HG02970 (cell line): ENCODE results near the gene MPP4.

Experiments used
- ATAC-seq: cut with Tn5 transposase; IDR thresholded peaks from one replicate; pipeline ENCODE4 v1.9.1; 2021; ENCODE audit warnings: mild to moderate bottlenecking, moderate library complexity, moderate number of reproducible peaks; ENCODE audit not compliant: unreplicated experiment, low FRiP score

The MPP4 gene

DNA sequence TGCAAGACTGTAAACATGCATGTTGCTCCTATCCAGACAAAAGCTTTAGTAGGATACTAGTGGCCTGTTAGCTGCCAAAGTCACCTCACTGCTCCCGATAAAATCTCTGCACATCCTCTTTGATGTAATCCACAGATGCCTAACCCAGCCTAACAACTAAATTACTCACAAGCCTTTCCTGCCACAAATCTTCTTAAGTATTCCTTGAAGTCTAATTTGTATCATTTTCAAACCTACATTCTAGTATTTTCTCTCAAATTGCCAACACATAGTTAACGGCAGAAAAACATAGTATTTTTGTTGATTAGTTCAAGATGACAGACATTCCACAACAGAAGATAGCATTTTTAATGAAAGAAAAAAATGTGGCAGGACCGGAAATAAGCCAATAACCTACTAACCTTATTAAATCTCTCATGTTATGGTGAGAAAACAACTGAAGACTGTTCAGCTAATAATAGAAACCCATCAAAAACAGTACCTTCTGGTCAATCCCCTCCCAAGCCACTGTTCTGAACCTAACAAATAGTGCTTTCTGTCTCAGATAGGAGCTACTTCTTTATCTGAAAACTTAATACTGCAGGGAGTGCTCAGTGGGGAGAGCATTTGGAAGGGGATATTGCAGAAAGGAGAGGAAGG lies at the start of gene MPP4:
Gene MPP4, minus strand, starts transcription at position 57 of the 639 bp plus-strand sequence. CDS start 4,690 bp downstream, outside the sequence.
- no peak for ATAC-seq

DNA sequence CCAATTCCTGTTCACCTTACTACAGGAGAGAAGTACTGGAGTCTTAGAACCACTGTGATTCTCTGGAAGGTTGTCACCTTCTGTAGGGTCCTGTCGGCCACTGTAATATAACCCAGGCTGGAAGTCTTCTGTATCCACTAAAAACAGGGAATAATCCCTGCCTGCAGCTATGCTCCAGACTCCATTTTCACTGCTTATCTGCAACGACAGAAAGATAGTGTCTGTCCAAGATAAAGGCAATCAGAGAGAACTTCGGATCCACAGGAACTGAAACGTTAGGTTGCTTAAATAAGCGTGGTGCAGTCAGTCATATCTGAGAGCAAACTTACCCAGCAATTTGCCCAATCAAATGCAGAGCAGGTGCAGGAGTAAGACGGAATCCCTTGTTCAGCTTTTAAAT lies 48.1 kb upstream of the MPP4 start:
- no peak for ATAC-seq

GRCh38 chr2:201735486-201735885 lies 37.0 kb upstream of the MPP4 start:
- ATAC-seq, result no peak

DNA sequence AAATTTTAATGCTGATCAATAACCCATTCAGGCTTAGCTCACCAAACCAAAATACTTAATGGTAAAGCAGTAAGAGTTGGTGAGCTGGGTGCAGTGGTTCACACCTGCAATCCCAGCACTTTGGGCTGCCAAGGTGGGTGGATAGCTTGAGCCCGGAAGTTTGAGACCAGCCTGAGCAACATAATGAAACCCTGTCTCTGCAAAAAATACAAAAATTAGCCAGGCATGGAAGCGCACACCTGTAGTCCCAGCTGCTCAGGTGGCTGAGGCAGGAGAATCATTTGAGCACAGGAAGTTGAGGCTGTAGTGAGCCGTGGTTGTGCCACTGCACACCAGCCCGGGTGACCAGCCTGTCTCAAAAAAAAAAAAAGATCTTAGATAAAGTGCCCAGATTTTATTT lies 35.7 kb upstream of the MPP4 start:
- ATAC-seq, result no peak

GRCh38 chr2:201733544-201733943 lies 35.1 kb upstream of the MPP4 start:
- no peak for ATAC-seq

GRCh38 chr2:201730651-201731285 lies 32.3 kb upstream of the MPP4 start:
- no peak for ATAC-seq

DNA sequence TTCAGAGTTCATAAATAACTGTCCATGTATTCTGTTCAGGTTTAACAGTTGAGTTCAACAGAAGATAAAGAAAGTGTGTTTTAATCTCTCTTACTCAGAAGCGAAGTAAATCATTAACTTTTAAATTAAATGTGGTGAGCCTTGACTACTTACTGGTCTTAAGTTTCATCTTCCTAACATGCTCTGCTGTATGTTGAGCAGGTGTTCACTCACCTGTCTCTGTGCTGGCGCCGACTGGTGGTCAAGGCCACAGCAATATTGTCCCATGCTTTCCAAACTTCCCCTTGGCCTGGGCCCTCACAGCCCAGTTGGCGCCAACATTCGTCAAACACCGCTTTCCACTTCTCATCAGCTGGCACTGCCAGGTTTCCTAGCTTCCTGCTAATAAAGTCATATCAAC lies 17.0 kb upstream of the MPP4 start:
- ATAC-seq, result no peak

DNA sequence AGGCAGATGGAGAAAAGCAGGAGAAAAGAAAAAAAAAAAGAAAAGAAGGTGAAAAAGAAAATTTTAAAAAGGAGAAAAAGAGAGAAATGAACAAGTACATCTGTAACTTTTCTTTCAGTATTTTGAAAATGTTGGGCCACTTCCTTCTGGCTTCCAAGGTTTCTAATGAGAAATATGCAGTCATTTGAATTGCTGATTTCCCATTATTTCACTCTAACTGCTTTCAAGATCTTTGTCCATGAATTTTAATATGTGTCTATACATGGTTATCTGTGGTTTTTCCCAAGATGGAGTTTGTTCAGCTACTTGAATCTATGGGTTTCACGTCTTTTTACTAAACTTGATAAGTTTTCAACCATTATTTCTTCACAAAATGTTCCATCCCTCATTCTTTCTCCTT lies 14.3 kb upstream of the MPP4 start:
- ATAC-seq, result no peak

DNA sequence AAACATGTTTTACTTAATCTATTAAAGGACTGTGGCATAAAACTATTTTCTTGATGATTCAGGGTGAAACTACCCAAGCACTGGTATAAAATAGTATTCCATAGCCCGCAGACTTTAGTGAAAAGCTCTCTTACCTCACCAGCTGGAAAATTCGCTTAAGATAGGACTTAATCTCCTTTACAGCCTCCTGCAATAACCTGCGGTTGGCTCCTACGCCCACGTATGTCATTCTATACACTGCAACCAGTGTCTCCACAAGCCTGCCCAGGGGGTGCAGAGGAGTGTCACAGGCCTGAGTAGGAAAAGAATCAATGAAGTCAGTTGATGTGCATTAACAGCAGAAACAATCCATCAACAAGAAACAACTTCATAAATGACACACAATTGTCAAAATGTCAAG lies 11.3 kb upstream of the MPP4 start:
- ATAC-seq, result no peak

- no peak for ATAC-seq
Observed at GRCh38 chr2:201709049-201709448, 10.6 kb upstream of the MPP4 start.

DNA sequence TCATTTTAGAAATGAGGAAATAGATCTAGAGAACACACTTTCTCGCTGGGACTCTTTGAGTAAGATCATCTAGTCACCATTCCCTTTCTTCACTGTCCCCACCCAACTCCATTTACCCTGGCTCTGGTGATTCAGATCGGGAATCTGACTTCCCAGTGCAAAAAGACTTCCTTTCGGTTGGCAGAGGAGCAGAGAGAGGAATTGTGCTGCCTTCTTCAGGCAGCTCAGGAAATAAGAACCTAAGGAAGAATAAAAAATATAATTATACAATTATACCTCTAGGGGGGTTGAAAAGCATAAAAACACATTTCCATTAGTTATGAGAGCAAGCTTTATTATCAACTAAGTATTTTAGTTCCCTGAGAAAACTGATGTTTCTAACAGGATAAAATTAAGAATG lies 9.3 kb upstream of the MPP4 start:
- no peak for ATAC-seq

- ATAC-seq, result no peak
Observed at GRCh38 chr2:201707142-201707541, 8.7 kb upstream of the MPP4 start.

DNA sequence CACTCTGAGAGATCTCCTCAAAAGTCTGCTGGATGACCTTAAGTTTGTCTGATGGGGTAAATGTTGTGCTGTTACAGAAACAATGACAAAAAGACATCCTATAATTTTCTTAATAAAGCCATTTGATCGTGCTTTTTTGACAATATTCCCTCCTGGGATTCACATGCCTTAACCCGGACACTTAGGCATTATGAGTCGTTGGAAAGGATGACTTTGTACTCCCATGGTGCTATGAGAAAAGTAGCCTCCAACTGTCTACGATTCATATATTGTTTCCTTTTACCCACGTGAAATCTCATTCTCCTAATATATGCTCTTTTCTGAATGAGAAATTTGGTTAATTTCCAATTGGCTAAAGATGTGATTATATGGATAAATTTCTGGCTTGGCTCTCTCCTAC lies 6.1 kb upstream of the MPP4 start:
- no peak for ATAC-seq

- ATAC-seq, result no peak
Observed at GRCh38 chr2:201701646-201702045, 3.2 kb upstream of the MPP4 start.

- ATAC-seq, result no peak
Observed at GRCh38 chr2:201699416-201699815, 972 bp upstream of the MPP4 start.

GRCh38 chr2:201697899-201698298 lies 545 bp downstream of the MPP4 start:
- ATAC-seq, result no peak

DNA sequence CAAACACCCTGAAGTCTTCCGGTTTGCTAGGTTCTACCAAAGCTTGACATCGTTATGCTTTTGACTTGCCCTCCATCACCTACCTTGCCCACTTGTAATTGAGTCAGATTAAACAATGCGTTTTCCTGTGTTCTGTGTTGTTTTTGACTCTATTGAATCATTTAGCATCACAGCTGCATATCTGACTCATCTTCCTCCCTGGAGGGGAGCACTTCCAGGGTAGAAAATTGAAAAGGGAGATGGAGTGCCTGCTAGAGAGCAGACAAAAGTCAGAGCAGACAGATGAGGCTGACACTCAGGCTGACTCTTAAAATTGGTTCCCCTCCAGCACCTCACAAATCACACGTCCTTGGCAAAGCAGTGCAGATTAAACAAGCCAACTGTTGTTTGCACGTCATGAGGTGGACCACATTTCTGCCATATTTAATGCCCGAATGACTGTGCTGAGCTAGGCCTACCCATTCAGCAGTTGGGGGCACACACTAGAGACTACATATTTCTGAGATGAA lies 2.2 kb downstream of the MPP4 start:
- no peak for ATAC-seq

DNA sequence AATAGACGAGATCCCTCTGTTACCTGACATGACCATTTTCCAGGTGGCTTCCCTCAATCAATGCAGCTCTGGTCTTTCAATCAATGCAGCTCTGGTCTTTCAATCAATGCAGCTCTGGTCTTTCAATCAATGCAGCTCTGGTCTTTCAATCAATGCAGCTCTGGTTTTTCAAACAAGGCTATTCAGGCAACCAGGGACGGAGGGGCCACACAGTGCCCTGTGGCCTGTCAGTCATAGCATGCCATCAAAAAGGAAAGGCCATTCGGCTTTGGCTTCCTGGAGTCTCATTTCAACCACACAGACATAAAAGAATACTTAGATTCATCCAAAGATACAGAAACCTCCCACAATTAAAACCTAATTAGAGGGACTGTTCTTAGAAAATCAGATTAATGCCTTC lies 13.3 kb downstream of the MPP4 start:
- ATAC-seq, result no peak

DNA sequence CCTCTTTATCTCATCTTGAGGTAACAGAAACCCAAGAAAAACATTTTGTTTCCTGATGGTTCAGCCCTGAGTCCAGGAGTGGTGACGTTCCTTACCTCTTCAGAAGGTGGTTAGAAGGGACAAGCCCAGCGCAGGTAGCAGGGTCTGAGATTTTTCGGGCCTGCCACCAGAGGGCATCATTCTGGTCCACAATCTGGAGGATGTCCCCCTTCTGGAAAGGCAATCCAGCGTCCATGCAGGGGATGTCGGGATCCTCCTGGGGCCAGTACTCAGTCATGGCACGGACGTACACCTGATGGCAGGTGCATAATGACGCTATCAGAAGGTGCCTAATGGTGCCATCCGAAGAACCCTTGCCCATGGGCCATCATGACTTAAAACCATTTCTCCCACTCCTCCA lies 17.7 kb downstream of the MPP4 start:
- ATAC-seq, result no peak

DNA sequence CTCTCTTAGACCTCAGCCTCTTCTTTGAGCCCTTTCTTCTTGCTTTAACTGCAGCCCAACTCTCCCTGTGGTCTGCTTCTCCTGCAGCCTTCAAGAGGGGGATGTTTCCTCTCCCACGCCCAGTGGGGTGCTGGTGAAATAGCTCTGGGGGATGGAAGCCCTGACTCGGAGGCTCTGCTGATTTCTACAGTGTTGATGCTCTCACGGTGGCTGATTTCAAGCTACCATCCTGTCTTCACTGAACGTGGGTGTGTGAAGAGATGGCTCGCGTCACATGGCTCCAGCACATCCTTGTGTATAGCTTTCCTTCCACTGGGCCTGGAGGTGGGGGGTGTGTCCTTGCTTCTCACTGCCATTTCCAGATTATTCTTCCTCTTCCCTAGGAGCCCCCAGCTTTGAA lies 20.0 kb downstream of the MPP4 start:
- no peak for ATAC-seq

DNA sequence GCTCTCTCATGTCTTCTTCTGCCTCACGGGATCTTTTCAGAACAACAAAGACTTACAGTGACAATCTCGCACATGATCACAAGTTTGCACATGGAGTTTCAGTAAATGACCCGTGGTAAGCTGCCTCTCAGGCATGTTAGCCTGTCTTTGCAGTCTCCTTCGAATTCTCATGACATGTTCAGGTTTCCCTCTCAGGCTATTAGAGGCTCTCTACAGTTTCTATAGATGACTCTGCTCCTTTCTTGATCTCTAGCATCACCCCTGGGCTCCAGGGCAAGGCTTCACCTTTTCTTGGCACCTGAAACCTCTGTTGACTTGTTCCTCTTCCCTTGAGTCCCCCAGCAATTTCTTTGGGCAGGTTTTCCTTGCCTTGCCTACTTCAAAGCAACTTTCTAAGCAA lies 23.0 kb downstream of the MPP4 start:
- ATAC-seq, result no peak

DNA sequence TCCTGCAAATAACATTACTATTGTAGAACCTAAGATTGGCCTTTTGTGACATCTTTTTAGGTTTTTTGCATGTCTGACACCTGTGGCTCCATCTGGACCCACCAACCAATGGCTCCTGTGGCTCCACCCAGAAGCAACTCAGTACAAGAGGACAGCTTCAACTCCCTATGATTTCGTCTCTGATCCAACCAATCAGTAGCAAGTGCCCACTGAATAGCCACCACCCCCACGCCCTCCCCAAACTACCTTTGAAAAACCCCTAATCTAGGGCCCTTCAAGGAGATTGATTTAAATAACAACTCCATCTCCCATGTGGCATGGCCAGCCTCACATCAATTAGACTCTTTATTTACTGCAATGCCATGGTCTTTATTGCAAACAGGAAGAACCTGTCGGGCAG lies 23.6 kb downstream of the MPP4 start:
- no peak for ATAC-seq
